Fibroblast of lung (primary cell): ENCODE measurements around the gene GRID1. TPM values are rescaled to one million over a fixed set of nuclear protein-coding genes. Genes with fewer than 3 reads are reported as not detected.

Experiments used
- DNase-seq, 2 donors: peaks; one replicate each; pipeline versions ENCODE4 v3.0.0 to v3.0.0-alpha.2; 2010; ENCODE audit warnings: low read depth in 2 of 2
- H2AFZ ChIP-seq: 2 replicates; pipeline ENCODE4 v1.5.1; 2012; ENCODE audit warnings: low read length, control low read depth, inconsistent platforms
- H3K27ac ChIP-seq: 2 replicates; pipeline ENCODE4 v1.5.1; 2011; ENCODE audit warnings: low read length, control low read depth; ENCODE audit not compliant: insufficient read depth
- H3K27me3 ChIP-seq: 2 replicates; pipeline ENCODE4 v1.5.1; 2011; ENCODE audit warnings: mild to moderate bottlenecking, low read length; ENCODE audit not compliant: control insufficient read depth, insufficient read depth
- H3K36me3 ChIP-seq: 2 replicates; pipeline ENCODE4 v1.5.1; 2011; ENCODE audit warnings: low read length; ENCODE audit not compliant: control insufficient read depth, insufficient read depth
- H3K4me1 ChIP-seq: 2 replicates; pipeline ENCODE4 v1.5.1; 2011; ENCODE audit warnings: low read length; ENCODE audit not compliant: control insufficient read depth, insufficient read depth; ENCODE audit errors: extremely low read depth
- H3K4me2 ChIP-seq: 2 replicates; pipeline ENCODE4 v1.5.1; 2011; ENCODE audit warnings: low read length, control low read depth; ENCODE audit not compliant: insufficient read depth; ENCODE audit errors: extremely low read depth
- H3K4me3 ChIP-seq, 4 experiments: fragments of 200-600 bp in 1 of 4; sonication (generic) in 1 of 4; replicated peaks in 1 of 4; 2 replicates each; pipeline ENCODE4 v1.5.1; 2011 to 2016; ENCODE audit warnings: low read length in 4 of 4, low read depth in 3 of 4, mild to moderate bottlenecking in 3 of 4, control low read depth in 2 of 4, inconsistent platforms in 1 of 4, mixed read lengths in 1 of 4; ENCODE audit not compliant: insufficient read depth in 1 of 4; ENCODE audit errors: control extremely low read depth in 1 of 4
- H3K79me2 ChIP-seq: 2 replicates; pipeline ENCODE4 v1.5.1; 2012; ENCODE audit warnings: mild to moderate bottlenecking, low read length, inconsistent platforms; ENCODE audit not compliant: control insufficient read depth, insufficient read depth
- H3K9ac ChIP-seq: 2 replicates; pipeline ENCODE4 v1.5.1; 2011; ENCODE audit warnings: mild to moderate bottlenecking, low read length, control low read depth; ENCODE audit not compliant: insufficient read depth
- H3K9me3 ChIP-seq: 2 replicates; pipeline ENCODE4 v1.5.1; 2012; ENCODE audit warnings: low read depth, low read length; ENCODE audit not compliant: control insufficient read depth, insufficient read depth
- H4K20me1 ChIP-seq: 2 replicates; pipeline ENCODE4 v1.5.1; 2011; ENCODE audit warnings: low read length; ENCODE audit not compliant: control insufficient read depth, insufficient read depth; ENCODE audit errors: extremely low read depth
- EZH2 ChIP-seq: IDR thresholded peaks from 2 replicates; pipeline ENCODE4 v1.5.1; 2012; ENCODE audit warnings: low read length, control low read depth, mild to moderate bottlenecking; ENCODE audit errors: missing control alignments
- polyA plus RNA-seq, 2 donors: library from polyadenylated mRNA; depleted of rRNA in 1 of 2; stranded (reverse) in 1 of 2; unstranded in 1 of 2; fragments of >200 nt; gene quantifications; 2 replicates each; pipeline ENCODE4 v1.2.1, GENCODE V29; 2011 to 2012; ENCODE audit warnings: missing spikeins in 1 of 2
- total RNA-seq: library from RNA; depleted of rRNA; stranded (reverse); fragments of >200 nt; gene quantifications from 2 replicates; pipeline ENCODE4 v1.2.1, GENCODE V29; 2014
- TF ChIP-seq, protein P1 (sequence below), 2 donors: IDR thresholded peaks in 1 of 2; conservative IDR thresholded peaks in 1 of 2; 1 replicate in 1 of 2; 2 replicates in 1 of 2; pipeline ENCODE4 v1.5.1; 2011 to 2012; ENCODE audit warnings: low read length in 2 of 2, control low read depth in 1 of 2, inconsistent platforms in 1 of 2, low read depth in 1 of 2, mild to moderate bottlenecking in 1 of 2

The GRID1 gene
- total and polyA plus RNA-seq, 2 donors (not counting 1 experiment from before 2014, with no cell fraction given) = 0.03 to 0.33 TPM

DNA sequence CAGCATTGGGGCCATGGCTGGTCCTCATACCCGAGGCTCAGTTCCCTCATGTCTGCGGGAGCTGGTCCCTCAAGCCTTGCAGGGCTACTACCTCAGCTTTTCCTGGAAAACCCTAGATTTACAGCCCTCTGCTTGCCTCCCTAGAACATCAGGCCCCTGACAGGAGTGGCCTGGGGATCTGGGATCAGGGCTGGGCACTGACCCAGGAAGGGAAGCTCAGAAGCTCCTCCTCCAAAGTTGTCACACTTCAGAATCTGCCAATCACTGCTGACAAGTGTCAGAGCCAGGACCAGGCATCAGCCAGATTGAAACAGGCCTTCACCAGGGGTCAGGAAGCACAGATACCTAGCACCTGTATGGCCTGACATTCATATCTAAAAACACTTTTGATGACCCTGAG is 115.2 kb downstream of the GRID1 start:
- no peak for DNase-seq
- H3K27me3 ChIP-seq = no peaks in the 10 kb centered on the region
- H3K9ac ChIP-seq = no peak overlapping the region
- H3K9me3 ChIP-seq = no peaks in the 10 kb centered on the region
- no peaks in the 10 kb centered on the region for H3K4me1 ChIP-seq
- no peaks in the 10 kb centered on the region for H4K20me1 ChIP-seq
- H3K27ac ChIP-seq = no peak overlapping the region
- H3K79me2 ChIP-seq = no peaks in the 10 kb centered on the region
- no peaks in the 10 kb centered on the region for H3K36me3 ChIP-seq
- no peak for TF ChIP-seq EZH2
- TF ChIP-seq, protein P1, sequence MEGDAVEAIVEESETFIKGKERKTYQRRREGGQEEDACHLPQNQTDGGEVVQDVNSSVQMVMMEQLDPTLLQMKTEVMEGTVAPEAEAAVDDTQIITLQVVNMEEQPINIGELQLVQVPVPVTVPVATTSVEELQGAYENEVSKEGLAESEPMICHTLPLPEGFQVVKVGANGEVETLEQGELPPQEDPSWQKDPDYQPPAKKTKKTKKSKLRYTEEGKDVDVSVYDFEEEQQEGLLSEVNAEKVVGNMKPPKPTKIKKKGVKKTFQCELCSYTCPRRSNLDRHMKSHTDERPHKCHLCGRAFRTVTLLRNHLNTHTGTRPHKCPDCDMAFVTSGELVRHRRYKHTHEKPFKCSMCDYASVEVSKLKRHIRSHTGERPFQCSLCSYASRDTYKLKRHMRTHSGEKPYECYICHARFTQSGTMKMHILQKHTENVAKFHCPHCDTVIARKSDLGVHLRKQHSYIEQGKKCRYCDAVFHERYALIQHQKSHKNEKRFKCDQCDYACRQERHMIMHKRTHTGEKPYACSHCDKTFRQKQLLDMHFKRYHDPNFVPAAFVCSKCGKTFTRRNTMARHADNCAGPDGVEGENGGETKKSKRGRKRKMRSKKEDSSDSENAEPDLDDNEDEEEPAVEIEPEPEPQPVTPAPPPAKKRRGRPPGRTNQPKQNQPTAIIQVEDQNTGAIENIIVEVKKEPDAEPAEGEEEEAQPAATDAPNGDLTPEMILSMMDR (conservative IDR thresholded peaks at IDR 0.05 in 1 of 2, IDR thresholded peaks at IDR 0.05 in 1 of 2; ENCODE audit: low read depth in 1 of 2, low read length in 2 of 2) = no peak
- H3K4me2 ChIP-seq = no peak overlapping the region
- no peak overlapping the region for H3K4me3 ChIP-seq
- no peak overlapping the region for H2AFZ ChIP-seq

DNA sequence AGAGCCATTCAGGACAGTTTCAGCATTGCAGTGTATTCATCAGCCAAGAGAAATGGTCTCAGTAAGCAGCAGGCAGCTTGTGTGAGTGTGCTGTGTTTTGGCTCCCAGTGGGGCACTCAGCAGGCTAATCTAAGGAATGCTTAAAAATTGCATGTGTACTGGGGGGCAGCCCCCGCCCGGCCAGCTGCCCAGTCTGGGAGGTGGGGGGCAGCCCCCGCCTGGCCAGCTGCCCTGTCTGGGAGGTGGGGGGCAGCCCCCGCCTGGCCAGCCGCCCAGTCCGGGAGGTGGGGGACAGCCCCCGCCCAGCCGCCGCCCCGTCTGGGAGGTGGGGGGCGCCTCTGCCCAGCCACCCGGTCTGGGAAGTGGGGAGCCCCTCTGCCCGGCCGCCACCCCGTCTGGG is 116.2 kb downstream of the GRID1 start:
- H3K79me2 ChIP-seq = no peaks in the 10 kb centered on the region
- H3K27ac ChIP-seq = no peak overlapping the region
- TF ChIP-seq, protein P1 (conservative IDR thresholded peaks at IDR 0.05 in 1 of 2, IDR thresholded peaks at IDR 0.05 in 1 of 2; ENCODE audit: low read depth in 1 of 2, low read length in 2 of 2) = no peak
- no peak for TF ChIP-seq EZH2
- no peaks in the 10 kb centered on the region for H3K4me1 ChIP-seq
- H3K9ac ChIP-seq = no peak overlapping the region
- DNase-seq = no peak
- H2AFZ ChIP-seq = no peak overlapping the region
- H3K4me3 ChIP-seq = no peak overlapping the region
- H3K36me3 ChIP-seq = no peaks in the 10 kb centered on the region
- H3K9me3 ChIP-seq = no peaks in the 10 kb centered on the region
- no peaks in the 10 kb centered on the region for H3K27me3 ChIP-seq
- H3K4me2 ChIP-seq = no peak overlapping the region
- H4K20me1 ChIP-seq = no peaks in the 10 kb centered on the region

DNA sequence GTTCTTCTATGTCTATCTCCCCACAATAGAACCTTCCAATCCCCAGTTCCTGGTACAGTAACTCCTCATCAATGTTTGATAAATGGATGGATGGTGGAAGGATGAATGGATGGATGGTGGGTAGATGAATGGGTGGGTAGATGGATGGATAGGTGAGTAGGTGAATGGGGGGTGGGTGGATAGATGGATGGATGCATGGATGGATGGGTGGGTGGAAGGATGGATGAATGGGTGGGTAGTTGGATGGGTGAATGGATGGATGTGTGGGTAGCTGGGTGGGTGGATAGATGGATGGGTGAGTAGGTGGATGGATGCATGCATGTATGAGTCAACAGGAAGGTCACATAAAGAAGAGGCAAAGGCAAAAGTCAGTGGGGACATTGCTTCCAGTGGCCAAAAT is 116.8 kb downstream of the GRID1 start:
- Histone ChIP-seq H3K79me2 (no peaks in the 10 kb centered on the region), H3K4me3 (no peak overlapping the region), H3K27me3 (no peaks in the 10 kb centered on the region), H3K9me3 (no peaks in the 10 kb centered on the region), H4K20me1 (no peaks in the 10 kb centered on the region), H2AFZ (no peak overlapping the region), H3K9ac (no peak overlapping the region), H3K4me2 (no peak overlapping the region), H3K4me1 (no peaks in the 10 kb centered on the region), H3K27ac (no peak overlapping the region), H3K36me3 (no peaks in the 10 kb centered on the region)
- no peak for TF ChIP-seq EZH2
- TF ChIP-seq, protein P1 (conservative IDR thresholded peaks at IDR 0.05 in 1 of 2, IDR thresholded peaks at IDR 0.05 in 1 of 2; ENCODE audit: low read depth in 1 of 2, low read length in 2 of 2) = no peak
- no peak for DNase-seq
